Neuronal stem cell (in vitro differentiated cells): ENCODE data around the gene CS.

ENCODE experiments used
- DNase-seq: peaks from one replicate; pipeline ENCODE4 v3.0.0-alpha.2; 2013; ENCODE audit warnings: low spot score
- H2AFZ ChIP-seq: one replicate; pipeline ENCODE4 v1.6.1; 2013; ENCODE audit warnings: mild to moderate bottlenecking, low read length, inconsistent platforms
- H2AK5ac ChIP-seq: 2 replicates; pipeline ENCODE4 v1.6.1; 2013; ENCODE audit warnings: low read depth, mild to moderate bottlenecking, inconsistent platforms, low read length, moderate library complexity, mixed read lengths
- H2BK120ac ChIP-seq: 2 replicates; pipeline ENCODE4 v1.6.1; 2013; ENCODE audit warnings: low read depth, mild to moderate bottlenecking, inconsistent platforms, low read length, moderate library complexity, mixed read lengths
- H2BK12ac ChIP-seq: one replicate; pipeline ENCODE4 v1.6.1; 2013; ENCODE audit warnings: low read length, inconsistent platforms
- H2BK15ac ChIP-seq: 2 replicates; pipeline ENCODE4 v1.6.1; 2013; ENCODE audit warnings: mild to moderate bottlenecking, low read length, inconsistent platforms, mixed read lengths
- H2BK5ac ChIP-seq: one replicate; pipeline ENCODE4 v1.6.1; 2013; ENCODE audit warnings: inconsistent platforms, mild to moderate bottlenecking, low read length, moderate library complexity
- H3K14ac ChIP-seq: one replicate; pipeline ENCODE4 v1.6.1; 2013; ENCODE audit warnings: low read length, inconsistent platforms
- H3K18ac ChIP-seq: 2 replicates; pipeline ENCODE4 v1.6.1; 2013; ENCODE audit warnings: low read length, inconsistent platforms
- H3K23ac ChIP-seq: 2 replicates; pipeline ENCODE4 v1.6.1; 2013; ENCODE audit warnings: low read depth, mild to moderate bottlenecking, mixed read lengths, low read length, inconsistent platforms; ENCODE audit not compliant: poor library complexity
- H3K27ac ChIP-seq: replicated peaks from 3 replicates; pipeline ENCODE4 v1.5.1; 2013; ENCODE audit warnings: low read length, inconsistent platforms
- H3K27me3 ChIP-seq, 3 experiments: 2 replicates each; pipeline ENCODE4 v1.6.1; 2013; ENCODE audit warnings: low read length in 3 of 3, mild to moderate bottlenecking in 2 of 3, inconsistent platforms in 1 of 3, low read depth in 1 of 3, mixed read lengths in 1 of 3, moderate library complexity in 1 of 3; ENCODE audit not compliant: control insufficient read depth in 3 of 3, insufficient read depth in 3 of 3
- H3K36me3 ChIP-seq, 2 donors: replicated peaks in 1 of 2; 2 replicates each; pipeline ENCODE4 v1.6.1; 2013; ENCODE audit warnings: low read length in 2 of 2; ENCODE audit not compliant: control insufficient read depth in 2 of 2, insufficient read depth in 2 of 2
- H3K4ac ChIP-seq: 2 replicates; pipeline ENCODE4 v1.6.1; 2013; ENCODE audit warnings: inconsistent platforms, mild to moderate bottlenecking, low read length, moderate library complexity
- H3K4me1 ChIP-seq, 2 donors: 1 replicate in 1 of 2; 2 replicates in 1 of 2; pipeline ENCODE4 v1.6.1; 2013; ENCODE audit warnings: low read length in 2 of 2, low read depth in 1 of 2; ENCODE audit not compliant: control insufficient read depth in 2 of 2, insufficient read depth in 1 of 2
- H3K4me2 ChIP-seq: one replicate; pipeline ENCODE4 v1.6.1; 2013; ENCODE audit warnings: mild to moderate bottlenecking, low read length, inconsistent platforms; ENCODE audit not compliant: insufficient read depth, poor library complexity, severe bottlenecking
- H3K4me3 ChIP-seq, 2 donors: 2 replicates each; pipeline ENCODE4 v1.5.1; 2013; ENCODE audit warnings: low read length in 2 of 2, mild to moderate bottlenecking in 2 of 2, inconsistent platforms in 1 of 2, moderate library complexity in 1 of 2
- H3K79me1 ChIP-seq: one replicate; pipeline ENCODE4 v1.6.1; 2013; ENCODE audit warnings: low read depth, mild to moderate bottlenecking, inconsistent platforms, low read length, moderate library complexity
- H3K9ac ChIP-seq: one replicate; pipeline ENCODE4 v1.6.1; 2013; ENCODE audit warnings: mild to moderate bottlenecking, low read depth, low read length, inconsistent platforms; ENCODE audit not compliant: poor library complexity
- H3K9me3 ChIP-seq, 2 donors: replicated peaks in 1 of 2; 2 replicates each; pipeline versions ENCODE3 to v1.6.1; 2013; ENCODE audit warnings: low read length in 2 of 2, mild to moderate bottlenecking in 2 of 2, inconsistent platforms in 1 of 2, low read depth in 1 of 2, mixed read lengths in 1 of 2, moderate library complexity in 1 of 2; ENCODE audit not compliant: control insufficient read depth in 2 of 2, insufficient read depth in 1 of 2
- H4K8ac ChIP-seq: one replicate; pipeline ENCODE4 v1.6.1; 2013; ENCODE audit warnings: low read depth, mild to moderate bottlenecking, inconsistent platforms, low read length, moderate library complexity
- H4K91ac ChIP-seq: one replicate; pipeline ENCODE4 v1.6.1; 2013; ENCODE audit warnings: low read length, low read depth, mild to moderate bottlenecking, inconsistent platforms; ENCODE audit not compliant: poor library complexity
- WGBS, 2 donors: extraction: QIAGEN DNeasy Blood & Tissue Kit; methylation state at CpG; one replicate each; pipeline ENCODE4 v1.1.7; 2013; ENCODE audit warnings: missing lambda C conversion rate in 2 of 2, mixed read lengths in 1 of 2; ENCODE audit not compliant: insufficient read length in 2 of 2, insufficient replicate concordance in 1 of 2; ENCODE audit errors: extremely low coverage in 2 of 2; 5-methylcytosine and 5-hydroxymethylcytosine counted together

The CS gene

DNA sequence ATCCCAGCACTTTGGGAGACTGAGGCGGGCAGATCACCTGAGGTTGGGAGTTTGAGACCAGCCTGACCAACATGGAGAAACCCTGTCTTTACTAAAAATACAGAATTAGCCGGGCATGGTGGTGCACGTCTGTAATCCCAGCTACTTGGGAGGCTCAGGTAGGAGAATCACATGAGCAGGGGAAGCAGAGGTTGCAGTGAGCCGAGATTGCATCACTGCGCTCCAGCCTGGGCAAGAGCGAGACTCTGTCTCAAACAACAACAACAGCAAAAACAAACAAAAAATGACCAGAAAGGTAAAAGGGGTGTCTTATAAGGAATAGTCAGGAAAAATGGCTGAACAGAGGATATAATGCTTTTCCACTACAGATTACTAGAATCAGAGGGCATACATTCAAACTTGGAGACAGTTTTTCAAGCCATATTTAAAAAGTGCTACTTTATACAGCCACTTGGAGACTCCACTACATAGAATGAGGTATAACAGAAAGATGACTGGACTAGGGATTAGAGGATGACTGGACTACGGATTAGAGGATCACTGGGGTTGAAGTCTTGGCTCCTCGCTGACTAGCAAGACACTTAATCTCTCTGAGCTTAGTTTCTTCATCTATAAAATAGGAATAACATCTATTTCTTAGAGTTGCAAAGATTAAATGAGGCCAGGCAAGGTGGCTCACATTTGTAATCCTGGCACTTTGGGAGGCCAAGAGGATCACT is 4.9 kb upstream of the CS start:
- Histone ChIP-seq H4K8ac (no peak overlapping the region), H2BK5ac (no peak overlapping the region), H3K4me3 (no peak overlapping the region), H2BK12ac (no peak overlapping the region), H2BK120ac (no peak overlapping the region), H3K4me1 (peaks cover 5% of the 10 kb centered on the region in 2 donors), H4K91ac (no peak overlapping the region), H3K36me3 (peaks cover 16 to 73% of the 10 kb centered on the region in 2 donors), H3K9me3 (no peaks in the 10 kb centered on the region), H3K18ac (no peak overlapping the region), H2AFZ (no peak overlapping the region), H3K79me1 (peaks cover 2% of the 10 kb centered on the region), H3K4ac (no peak overlapping the region), H3K9ac (no peak overlapping the region), H3K23ac (no peak overlapping the region), H3K4me2 (no peak overlapping the region), H2AK5ac (no peak overlapping the region), H3K14ac (no peak overlapping the region), H3K27ac (no peak overlapping the region), H3K27me3 (no peaks in the 10 kb centered on the region), H2BK15ac (no peak overlapping the region)
- DNase-seq: no peak
- WGBS, 2 donors: no CpG with 5 or more reads among the region's 8 CpGs

DNA sequence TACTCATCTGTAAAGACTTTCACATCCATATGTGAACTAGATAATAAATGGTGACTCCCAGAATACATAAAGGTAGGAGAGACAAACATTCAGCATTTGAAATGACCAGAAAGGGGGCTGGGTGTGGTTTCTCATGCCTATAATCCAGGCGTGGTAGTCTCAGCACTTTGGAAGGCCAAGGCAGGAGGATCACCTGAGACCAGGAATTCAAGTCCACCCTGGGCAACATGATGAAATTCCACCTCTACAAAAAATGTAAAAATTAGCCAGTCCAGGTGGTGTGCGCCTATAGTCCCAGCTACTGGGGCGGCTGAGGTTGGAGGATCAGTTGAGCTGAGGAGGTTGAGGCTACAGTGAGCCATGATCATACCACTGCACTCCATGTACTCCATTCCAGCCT is 4.1 kb upstream of the CS start:
- no peak overlapping the region for H3K18ac ChIP-seq
- H2BK5ac ChIP-seq: no peak overlapping the region
- no peak overlapping the region for H3K27ac ChIP-seq
- no peak overlapping the region for H2AFZ ChIP-seq
- H3K9ac ChIP-seq: no peak overlapping the region
- H2BK120ac ChIP-seq: no peak overlapping the region
- H4K91ac ChIP-seq: no peak overlapping the region
- H3K27me3 ChIP-seq: no peaks in the 10 kb centered on the region
- H3K23ac ChIP-seq: no peak overlapping the region
- no peak overlapping the region for H3K14ac ChIP-seq
- H3K36me3 ChIP-seq: peaks cover 12 to 68% of the 10 kb centered on the region in 2 donors
- no peaks in the 10 kb centered on the region for H3K9me3 ChIP-seq
- no peak overlapping the region for H2AK5ac ChIP-seq
- no peak overlapping the region for H3K4ac ChIP-seq
- H4K8ac ChIP-seq: no peak overlapping the region
- no peak overlapping the region for H2BK15ac ChIP-seq
- no peak for DNase-seq
- no CpG with 5 or more reads among the region's 3 CpGs for WGBS, 2 donors
- H2BK12ac ChIP-seq: no peak overlapping the region
- H3K4me2 ChIP-seq: no peak overlapping the region
- H3K4me1 ChIP-seq: peaks cover 5 to 6% of the 10 kb centered on the region in 2 donors
- H3K4me3 ChIP-seq: no peak overlapping the region
- H3K79me1 ChIP-seq: peaks cover 5% of the 10 kb centered on the region

GRCh38 chr12:56300644-56301464 is 724 bp upstream of the CS start:
- Histone ChIP-seq H2BK120ac (no peak overlapping the region), H3K79me1 (peaks cover 5% of the 10 kb centered on the region), H3K36me3 (peaks cover 4 to 67% of the 10 kb centered on the region in 2 donors), H3K4ac (no peak overlapping the region), H3K4me3 (peak overlapping the region; percentile 52 to 56), H2AK5ac (peak overlapping the region; percentile 11), H4K91ac (no peak overlapping the region), H2BK15ac (no peak overlapping the region), H4K8ac (no peak overlapping the region), H3K27me3 (no peaks in the 10 kb centered on the region), H3K9ac (no peak overlapping the region), H3K14ac (no peak overlapping the region), H2BK12ac (no peak overlapping the region), H3K23ac (no peak overlapping the region), H3K27ac (peak overlapping the region; percentile 65), H2AFZ (peak overlapping the region; percentile 72), H3K9me3 (no peaks in the 10 kb centered on the region), H3K4me2 (peak overlapping the region; percentile 54), H2BK5ac (no peak overlapping the region), H3K18ac (no peak overlapping the region), H3K4me1 (peaks cover 6 to 10% of the 10 kb centered on the region in 2 donors)
- DNase-seq: no peak
- no CpG with 5 or more reads among the region's 21 CpGs for WGBS, 2 donors

- Histone ChIP-seq H4K8ac (no peak overlapping the region), H3K27me3 (no peaks in the 10 kb centered on the region), H3K4me2 (peak overlapping the region; percentile 75), H3K14ac (no peak overlapping the region), H3K9ac (peak overlapping the region; percentile 95), H3K79me1 (peaks cover 5% of the 10 kb centered on the region), H4K91ac (no peak overlapping the region), H2BK15ac (no peak overlapping the region), H2BK5ac (no peak overlapping the region), H3K9me3 (no peaks in the 10 kb centered on the region), H3K18ac (no peak overlapping the region), H3K36me3 (peaks cover under 1 to 63% of the 10 kb centered on the region in 2 donors), H3K4ac (no peak overlapping the region), H2BK12ac (no peak overlapping the region), H3K27ac (no peak overlapping the region), H2AK5ac (peak overlapping the region; percentile 52), H3K4me1 (peaks cover 6 to 10% of the 10 kb centered on the region in 2 donors), H2BK120ac (peak overlapping the region; percentile 40), H3K4me3 (peak overlapping the region; percentile 56 to 98), H2AFZ (peak overlapping the region; percentile 72), H3K23ac (peak overlapping the region; percentile 38)
- DNase-seq: no peak
- no CpG with 5 or more reads among the region's 10 CpGs for WGBS, 2 donors
Observed at GRCh38 chr12:56299308-56299852, 750 bp downstream of the CS start.
